ENCODE data around the gene PTGS2. TPM values are rescaled to one million over a fixed set of nuclear protein-coding genes. Genes with fewer than 3 reads are reported as not detected.

PTGS2 gene
- polyA plus RNA-seq, 3 donors: 39.2 to 159 (median 113) TPM

GRCh38 chr1:186636786-186637185 is 43.4 kb downstream of the PTGS2 start:
- H2AFZ ChIP-seq (ENCODE audit: insufficient read depth, low read depth, low read length, poor library complexity, severe bottlenecking): no peak overlapping the region
- H3K9me3 ChIP-seq (replicated peaks in 1 of 2; ENCODE audit: control insufficient read depth in 1 of 2, insufficient read depth in 1 of 2, low read length in 2 of 2): no peaks in the 10 kb centered on the region
- WGBS (ENCODE audit: insufficient coverage): 96% methylated on average over 2 of the region's 2 CpGs
- no peaks in the 10 kb centered on the region for H4K20me1 ChIP-seq (ENCODE audit: insufficient read depth, low read length)
- no peaks in the 10 kb centered on the region for H3K27me3 ChIP-seq (ENCODE audit: control insufficient read depth in 2 of 2, insufficient read depth in 2 of 2, low read length in 2 of 2)
- Mint-ChIP-seq H3K27me3 (ENCODE audit: low read depth in 3 of 3) (peaks cover 0 to 2% (median 1%) of the 10 kb centered on the region in 3 donors), H3K9me3 (peaks cover 0 to 5% (median 0%) of the 10 kb centered on the region in 7 donors), H3K27ac (no peak overlapping the region), H3K4me1 (no peaks in the 10 kb centered on the region), H3K36me3 (no peaks in the 10 kb centered on the region), H3K4me3 (no peak overlapping the region)
- H3K27ac ChIP-seq (ENCODE audit: low read depth in 1 of 2, low read length in 2 of 2): no peak overlapping the region
- no peak overlapping the region for H3K9ac ChIP-seq (ENCODE audit: insufficient read depth, low read length, poor library complexity, severe bottlenecking)
- H3K4me1 ChIP-seq (ENCODE audit: control insufficient read depth in 1 of 2, insufficient read depth in 2 of 2, low read length in 2 of 2): peaks cover 16 to 18% of the 10 kb centered on the region in 2 donors
- H3K4me3 ChIP-seq (replicated peaks in 1 of 3; ENCODE audit: low read depth in 2 of 3, low read length in 3 of 3): no peak overlapping the region
- H3K36me3 ChIP-seq (replicated peaks in 1 of 2; ENCODE audit: control insufficient read depth in 1 of 2, insufficient read depth in 2 of 2, low read length in 2 of 2): no peaks in the 10 kb centered on the region
- H3K4me2 ChIP-seq (replicated peaks; ENCODE audit: extremely low read depth, low read length, poor library complexity, severe bottlenecking): no peak overlapping the region
- no peaks in the 10 kb centered on the region for H3K79me2 ChIP-seq (ENCODE audit: insufficient read depth, low read length)
- intact Hi-C loops (cut with micrococcal nuclease): no loop called here
- no peak for DNase-seq
- no peak for TF ChIP-seq CTCF (IDR thresholded peaks at IDR 0.05)

GRCh38 chr1:186634511-186634910 is 45.7 kb downstream of the PTGS2 start:
- TF ChIP-seq CTCF (IDR thresholded peaks at IDR 0.05): no peak
- no peaks in the 10 kb centered on the region for H3K27me3 ChIP-seq (ENCODE audit: control insufficient read depth in 2 of 2, insufficient read depth in 2 of 2, low read length in 2 of 2)
- no peak overlapping the region for H3K27ac ChIP-seq (ENCODE audit: low read depth in 1 of 2, low read length in 2 of 2)
- peaks cover 0 to 2% (median 1%) of the 10 kb centered on the region in 3 donors for H3K27me3 Mint-ChIP-seq (ENCODE audit: low read depth in 3 of 3)
- H3K9me3 ChIP-seq (replicated peaks in 1 of 2; ENCODE audit: control insufficient read depth in 1 of 2, insufficient read depth in 1 of 2, low read length in 2 of 2): no peaks in the 10 kb centered on the region
- H4K20me1 ChIP-seq (ENCODE audit: insufficient read depth, low read length): no peaks in the 10 kb centered on the region
- H3K4me3 Mint-ChIP-seq: no peak overlapping the region
- peaks cover 18 to 19% of the 10 kb centered on the region in 2 donors for H3K4me1 ChIP-seq (ENCODE audit: control insufficient read depth in 1 of 2, insufficient read depth in 2 of 2, low read length in 2 of 2)
- no peaks in the 10 kb centered on the region for H3K79me2 ChIP-seq (ENCODE audit: insufficient read depth, low read length)
- H3K9me3 Mint-ChIP-seq: peaks cover 0 to 4% (median 0%) of the 10 kb centered on the region in 7 donors
- DNase-seq: no peak
- no peaks in the 10 kb centered on the region for H3K36me3 Mint-ChIP-seq
- H3K4me3 ChIP-seq (replicated peaks in 1 of 3; ENCODE audit: low read depth in 2 of 3, low read length in 3 of 3): no peak overlapping the region
- H3K4me1 Mint-ChIP-seq: no peaks in the 10 kb centered on the region
- no peak overlapping the region for H3K9ac ChIP-seq (ENCODE audit: insufficient read depth, low read length, poor library complexity, severe bottlenecking)
- H3K4me2 ChIP-seq (replicated peaks; ENCODE audit: extremely low read depth, low read length, poor library complexity, severe bottlenecking): no peak overlapping the region
- no peak overlapping the region for H2AFZ ChIP-seq (ENCODE audit: insufficient read depth, low read depth, low read length, poor library complexity, severe bottlenecking)
- intact Hi-C loops (cut with micrococcal nuclease): no loop called here
- no peaks in the 10 kb centered on the region for H3K36me3 ChIP-seq (replicated peaks in 1 of 2; ENCODE audit: control insufficient read depth in 1 of 2, insufficient read depth in 2 of 2, low read length in 2 of 2)
- H3K27ac Mint-ChIP-seq: no peak overlapping the region
- WGBS (ENCODE audit: insufficient coverage): 100% methylated on average over 1 of the region's 2 CpGs

Data from CD14-positive monocyte (primary cell).